ENCODE data around the gene ARL11.

The ARL11 gene

DNA sequence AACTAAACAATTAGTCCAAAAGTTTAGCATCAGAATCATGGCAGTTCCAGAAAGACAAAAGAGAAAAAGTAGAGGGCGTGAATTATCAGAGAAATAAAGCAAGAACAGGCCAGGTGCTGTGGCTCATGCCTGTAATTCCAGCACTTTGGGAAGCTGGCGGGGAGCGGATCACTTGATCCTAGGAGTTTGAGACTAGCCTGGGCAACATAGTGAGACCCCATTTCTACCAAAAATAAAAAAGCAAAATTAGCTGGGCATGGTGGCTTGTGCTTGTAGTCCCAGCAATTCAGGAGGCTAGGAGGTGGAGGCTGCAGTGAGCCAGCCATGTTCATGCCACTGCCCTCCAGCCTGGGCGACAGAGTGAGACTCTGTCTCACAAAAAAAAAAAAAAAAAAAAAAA is 18.4 kb downstream of the ARL11 start:
- in situ Hi-C loops (cut with MboI; ENCODE audit: low sequenced_read_pairs), result no loop called here

DNA sequence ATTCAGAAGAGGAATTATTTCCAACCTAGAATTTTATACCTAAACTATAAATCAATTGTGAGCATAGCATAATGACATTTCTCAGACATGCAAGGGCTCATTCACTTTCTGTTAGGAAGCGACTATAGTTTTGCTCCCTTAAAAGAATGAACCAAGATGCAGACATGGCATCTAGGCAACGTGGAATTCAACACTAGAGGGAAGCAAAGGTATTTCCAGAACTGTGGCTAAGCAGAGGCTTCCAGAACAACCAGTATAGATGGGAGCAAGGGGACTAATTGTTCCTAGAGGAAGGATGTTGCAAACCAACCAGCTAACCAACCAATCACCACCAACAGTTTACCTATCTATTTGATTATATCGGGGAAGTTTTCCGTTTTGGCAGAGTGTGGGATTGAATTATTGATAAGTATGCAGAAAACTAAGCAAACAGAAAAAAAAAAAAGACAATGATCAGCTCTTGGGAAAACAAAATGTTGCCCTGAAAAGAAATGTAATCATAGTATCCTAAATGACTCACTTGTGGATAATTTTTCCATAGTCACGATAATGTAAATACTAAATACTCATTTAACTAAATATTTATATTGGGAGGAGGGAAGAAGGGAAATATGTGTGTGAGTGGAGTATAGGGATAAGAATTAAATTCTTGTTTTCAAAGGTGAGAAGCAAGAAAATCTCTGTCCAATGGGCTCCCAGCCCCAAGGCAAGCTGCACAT is 21.1 kb downstream of the ARL11 start:
- H3K4me3 ChIP-seq, result no peak overlapping the region
- H3K9me3 ChIP-seq, result no peaks in the 10 kb centered on the region
- no peaks in the 10 kb centered on the region for H3K36me3 ChIP-seq (replicated peaks)
- no peak for DNase-seq (ENCODE audit: low spot score in 2 of 2)
- no peaks in the 10 kb centered on the region for H3K4me1 ChIP-seq
- no peaks in the 10 kb centered on the region for H3K27me3 ChIP-seq (ENCODE audit: low read depth)
- in situ Hi-C loops (cut with MboI; ENCODE audit: low sequenced_read_pairs), result no loop called here

More for the DNA sequence above, 18.4 kb downstream of the ARL11 start:
- no peaks in the 10 kb centered on the region for H3K9me3 ChIP-seq
- no peaks in the 10 kb centered on the region for H3K4me1 ChIP-seq
- H3K27me3 ChIP-seq (ENCODE audit: low read depth), result no peaks in the 10 kb centered on the region
- no peak overlapping the region for H3K4me3 ChIP-seq
- H3K36me3 ChIP-seq (replicated peaks), result no peaks in the 10 kb centered on the region
- no peak for DNase-seq (ENCODE audit: low spot score in 2 of 2)

DNA sequence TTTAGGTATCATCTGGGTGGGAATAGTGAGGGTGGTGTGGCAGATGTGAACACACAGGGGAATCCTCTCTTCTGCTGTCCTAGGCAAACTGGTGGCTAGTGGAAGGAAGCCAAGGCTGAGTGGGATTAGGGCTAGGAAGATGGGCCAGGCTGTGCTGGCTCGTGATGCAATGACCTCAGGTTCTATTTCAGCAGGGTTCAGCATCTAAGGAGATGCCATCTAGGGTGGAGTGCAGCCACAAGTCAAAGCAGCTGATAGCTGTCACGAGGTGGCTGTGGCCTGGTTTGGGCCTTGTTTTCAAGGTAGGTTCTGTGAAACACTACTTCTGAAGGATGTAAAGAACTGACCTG is 21.6 kb downstream of the ARL11 start:
- H3K4me3 ChIP-seq, result no peak overlapping the region
- no peaks in the 10 kb centered on the region for H3K4me1 ChIP-seq
- in situ Hi-C loops (cut with MboI; ENCODE audit: low sequenced_read_pairs), result loop anchor here (5.0 kb wide), 1 partner anchor 197 kb away; no protein-coding TSS in a partner anchor
- H3K36me3 ChIP-seq (replicated peaks), result no peaks in the 10 kb centered on the region
- no peak for DNase-seq (ENCODE audit: low spot score in 2 of 2)
- H3K27me3 ChIP-seq (ENCODE audit: low read depth), result no peaks in the 10 kb centered on the region
- no peaks in the 10 kb centered on the region for H3K9me3 ChIP-seq

DNA sequence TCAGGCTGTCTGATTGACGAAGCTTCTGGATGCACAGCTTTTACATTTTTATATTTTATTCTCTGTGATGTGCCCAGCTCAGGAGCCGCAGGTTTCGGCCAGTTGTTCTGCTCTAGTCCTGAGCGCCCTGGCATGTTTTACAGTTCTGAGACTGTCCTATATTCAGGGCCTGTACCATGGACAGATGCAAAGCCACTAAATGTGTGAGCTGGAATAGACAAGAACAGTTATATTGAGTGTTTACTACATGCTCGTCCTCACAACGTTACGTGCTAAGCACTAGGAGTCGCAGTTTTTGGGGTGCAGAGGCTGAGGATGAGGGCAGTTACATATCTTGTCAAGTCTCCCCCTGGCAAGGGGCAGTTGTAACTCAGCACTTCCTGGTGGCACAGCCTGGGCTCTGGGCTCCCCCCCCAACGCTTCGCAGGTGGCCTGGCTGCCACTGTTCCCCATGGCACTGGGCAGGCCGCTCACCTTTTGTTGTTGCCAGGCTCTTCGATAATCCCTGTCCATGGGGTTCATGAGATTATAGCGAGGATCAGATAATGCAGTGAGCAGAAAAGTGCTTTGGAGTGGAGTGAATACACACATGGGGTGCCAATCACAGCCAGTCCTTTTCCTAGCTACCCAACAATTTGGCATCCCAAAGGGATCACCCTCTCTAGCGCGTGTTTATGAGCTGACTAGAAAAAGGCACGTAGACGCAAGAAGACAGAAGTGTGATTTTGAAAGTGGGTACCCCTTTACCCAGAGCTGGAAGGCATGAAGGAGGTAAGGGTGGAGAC is 23.5 kb downstream of the ARL11 start:
- H3K27me3 ChIP-seq (ENCODE audit: low read depth), result no peaks in the 10 kb centered on the region
- H3K4me3 ChIP-seq, result no peak overlapping the region
- in situ Hi-C loops (cut with MboI; ENCODE audit: low sequenced_read_pairs), result loop anchor here (5.0 kb wide), 1 partner anchor 196 kb away; no protein-coding TSS in a partner anchor
- H3K4me1 ChIP-seq, result no peaks in the 10 kb centered on the region
- H3K36me3 ChIP-seq (replicated peaks), result no peaks in the 10 kb centered on the region
- DNase-seq (ENCODE audit: low spot score in 2 of 2), result no peak
- no peaks in the 10 kb centered on the region for H3K9me3 ChIP-seq

DNA sequence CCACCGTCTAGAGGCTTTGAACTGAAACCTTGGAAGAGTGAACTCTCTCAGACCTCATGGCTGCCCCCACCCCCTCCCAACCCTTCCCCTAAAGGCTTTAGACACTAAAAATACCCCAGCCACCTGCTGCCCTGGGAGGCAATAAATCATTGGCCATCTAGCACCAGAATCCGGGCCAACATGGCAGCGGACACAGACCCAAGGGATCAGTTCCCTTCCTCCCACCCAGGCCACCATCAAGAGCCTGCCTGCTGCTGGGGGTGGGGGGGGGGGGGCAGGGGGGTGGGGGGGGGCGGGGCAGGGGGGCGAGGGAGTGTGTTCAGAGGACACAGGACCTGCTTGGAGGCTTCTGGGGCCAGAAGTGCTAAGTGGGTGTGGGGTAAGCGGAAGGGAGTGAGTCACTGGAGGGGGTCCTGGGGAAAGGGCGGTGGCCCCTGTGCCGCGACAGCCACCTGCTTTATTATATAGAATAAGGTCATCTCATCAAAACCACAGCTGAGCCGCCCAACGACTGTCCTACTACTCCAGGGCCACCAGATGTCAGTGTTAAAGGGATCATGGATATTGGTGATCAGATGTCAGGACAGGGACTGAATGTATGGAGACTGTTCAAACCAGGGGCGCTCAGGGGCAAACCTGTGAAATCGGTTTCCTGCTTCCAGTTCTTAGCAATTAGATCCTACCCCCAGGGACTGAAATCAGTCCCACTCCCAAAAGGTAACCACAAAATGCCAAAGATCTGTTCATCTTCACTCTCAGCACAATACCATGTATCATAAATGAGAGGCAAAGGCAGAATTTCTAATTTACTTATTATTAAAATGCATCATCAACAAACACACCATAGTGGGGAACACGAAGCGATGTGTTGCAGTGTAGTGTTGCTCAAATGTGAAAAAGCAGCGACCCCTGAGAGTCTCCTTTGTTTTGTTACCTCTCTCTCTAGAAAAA is 24.3 kb downstream of the ARL11 start:
- Histone ChIP-seq H3K4me3 (no peak overlapping the region), H3K4me1 (no peaks in the 10 kb centered on the region), H3K9me3 (no peaks in the 10 kb centered on the region), H3K27me3 (ENCODE audit: low read depth) (no peaks in the 10 kb centered on the region), H3K36me3 (replicated peaks) (no peaks in the 10 kb centered on the region)
- DNase-seq (ENCODE audit: low spot score in 2 of 2), result peak; percentile 65 to 70
- in situ Hi-C loops (cut with MboI; ENCODE audit: low sequenced_read_pairs), result loop anchor here (5.0 kb wide), 1 partner anchor 195 kb away; no protein-coding TSS in a partner anchor

DNA sequence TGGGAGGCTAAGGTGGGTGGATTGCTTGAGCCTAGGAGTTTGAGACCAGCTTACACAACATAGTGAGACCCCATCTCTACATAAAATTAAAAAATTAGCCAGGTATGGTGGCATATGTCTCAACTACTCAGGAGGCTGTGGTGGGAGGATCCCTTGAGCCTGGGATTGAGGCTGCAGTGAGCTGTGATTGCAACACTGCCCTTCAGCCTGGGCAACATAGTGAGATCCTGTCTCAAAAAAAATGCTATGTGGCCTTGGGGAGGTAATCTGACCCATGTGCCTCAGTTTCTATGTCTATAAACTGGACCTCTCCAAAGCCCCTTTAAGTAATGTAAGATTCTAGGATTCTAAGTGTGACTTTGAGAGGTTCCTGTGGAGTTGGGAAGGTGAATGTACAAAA is 25.2 kb downstream of the ARL11 start:
- no peak for DNase-seq (ENCODE audit: low spot score in 2 of 2)
- Histone ChIP-seq H3K9me3 (no peaks in the 10 kb centered on the region), H3K36me3 (replicated peaks) (no peaks in the 10 kb centered on the region), H3K27me3 (ENCODE audit: low read depth) (no peaks in the 10 kb centered on the region), H3K4me3 (no peak overlapping the region), H3K4me1 (no peaks in the 10 kb centered on the region)
- in situ Hi-C loops (cut with MboI; ENCODE audit: low sequenced_read_pairs), result loop anchor here (5.0 kb wide), 1 partner anchor 194 kb away; no protein-coding TSS in a partner anchor

DNA sequence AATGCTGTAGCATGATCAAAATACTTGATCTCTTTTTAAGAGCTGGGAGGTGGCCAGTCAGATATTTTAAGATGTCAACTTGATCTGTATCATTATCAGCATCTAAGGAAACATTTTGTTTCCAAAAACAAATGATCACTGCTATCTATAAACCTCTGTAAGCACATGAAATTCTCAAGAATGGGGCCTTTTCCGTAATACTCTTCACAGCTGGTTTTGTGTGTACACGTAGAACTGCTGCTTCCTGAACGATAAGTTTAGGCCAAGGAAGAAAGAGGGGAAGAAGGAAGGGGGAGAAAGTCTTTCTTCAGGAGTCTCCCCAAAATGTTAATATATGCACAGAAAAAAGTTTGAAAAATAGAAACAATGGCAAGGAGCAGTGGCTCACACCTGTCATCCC is 25.7 kb downstream of the ARL11 start:
- Histone ChIP-seq H3K9me3 (no peaks in the 10 kb centered on the region), H3K36me3 (replicated peaks) (no peaks in the 10 kb centered on the region), H3K27me3 (ENCODE audit: low read depth) (no peaks in the 10 kb centered on the region), H3K4me1 (no peaks in the 10 kb centered on the region), H3K4me3 (no peak overlapping the region)
- in situ Hi-C loops (cut with MboI; ENCODE audit: low sequenced_read_pairs), result loop anchor here (5.0 kb wide), 1 partner anchor 193 kb away; no protein-coding TSS in a partner anchor
- DNase-seq (ENCODE audit: low spot score in 2 of 2), result no peak

DNA sequence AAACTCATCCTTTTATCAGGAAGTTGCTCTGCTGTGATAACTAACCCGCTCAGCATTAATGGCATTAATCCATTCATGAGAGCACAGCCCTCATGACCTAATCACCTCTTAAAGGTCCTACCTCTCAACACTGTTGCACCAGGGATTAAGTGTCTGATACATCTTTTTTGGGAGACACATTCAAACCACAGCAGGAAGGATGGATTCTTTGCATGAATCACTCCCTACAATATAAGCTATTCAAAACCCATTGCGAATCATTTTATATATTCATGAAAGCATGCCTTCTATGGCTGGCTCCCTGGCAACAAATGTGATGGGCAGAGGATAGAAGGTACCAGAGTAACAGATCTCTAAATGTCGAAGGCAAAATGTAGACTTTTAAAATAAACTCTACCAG is 27.6 kb downstream of the ARL11 start:
- in situ Hi-C loops (cut with MboI; ENCODE audit: low sequenced_read_pairs), result no loop called here
- peaks cover 14% of the 10 kb centered on the region for H3K36me3 ChIP-seq (replicated peaks)
- no peak overlapping the region for H3K4me3 ChIP-seq
- no peaks in the 10 kb centered on the region for H3K4me1 ChIP-seq
- H3K27me3 ChIP-seq (ENCODE audit: low read depth), result no peaks in the 10 kb centered on the region
- no peaks in the 10 kb centered on the region for H3K9me3 ChIP-seq
- DNase-seq (ENCODE audit: low spot score in 2 of 2), result no peak

DNA sequence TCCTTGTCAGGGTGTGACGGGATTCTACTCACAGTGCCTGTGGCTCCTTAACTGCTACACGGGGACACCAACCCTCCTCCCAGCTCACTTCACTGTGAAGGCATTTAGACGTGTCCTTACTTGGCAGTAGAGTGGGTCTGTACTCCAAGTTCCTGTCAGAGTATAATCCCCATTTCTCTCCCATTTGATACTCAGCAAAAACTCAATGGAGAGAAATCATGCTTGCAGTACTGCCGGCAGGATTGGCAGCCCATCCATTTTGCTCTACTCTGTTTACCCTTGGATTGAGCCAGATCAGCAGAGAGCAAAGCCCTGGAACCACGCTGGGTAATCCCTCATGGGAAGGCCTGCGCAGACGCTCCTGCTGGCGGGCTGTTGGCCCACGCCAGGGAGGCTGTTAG is 28.9 kb downstream of the ARL11 start:
- Histone ChIP-seq H3K36me3 (replicated peaks) (peaks cover 22% of the 10 kb centered on the region), H3K4me3 (no peak overlapping the region), H3K27me3 (ENCODE audit: low read depth) (no peaks in the 10 kb centered on the region), H3K9me3 (no peaks in the 10 kb centered on the region), H3K4me1 (no peaks in the 10 kb centered on the region)
- in situ Hi-C loops (cut with MboI; ENCODE audit: low sequenced_read_pairs), result no loop called here
- no peak for DNase-seq (ENCODE audit: low spot score in 2 of 2)

DNA sequence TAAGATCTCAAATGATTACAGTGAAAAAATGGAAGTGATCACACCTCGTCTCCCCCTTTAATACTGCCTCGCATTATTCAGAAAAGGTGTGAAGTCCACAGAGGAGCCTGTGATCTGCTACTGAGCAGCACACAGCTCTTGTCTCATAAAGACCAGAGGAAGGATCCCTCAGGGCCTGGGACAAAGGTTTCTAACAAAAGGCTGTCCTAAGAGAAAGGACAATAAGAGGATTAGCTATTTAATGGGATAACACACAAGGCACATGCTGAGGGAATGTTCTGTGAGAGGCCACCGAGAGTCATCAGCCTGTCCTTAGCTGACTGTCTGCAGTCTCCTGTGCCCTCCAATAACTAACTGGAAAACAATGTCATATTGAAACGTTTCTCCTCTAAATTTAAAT is 36.3 kb downstream of the ARL11 start:
- H3K27me3 ChIP-seq (ENCODE audit: low read depth), result no peaks in the 10 kb centered on the region
- peaks cover 35% of the 10 kb centered on the region for H3K36me3 ChIP-seq (replicated peaks)
- H3K4me3 ChIP-seq, result no peak overlapping the region
- no peaks in the 10 kb centered on the region for H3K9me3 ChIP-seq
- peaks cover 9% of the 10 kb centered on the region for H3K4me1 ChIP-seq
- in situ Hi-C loops (cut with MboI; ENCODE audit: low sequenced_read_pairs), result no loop called here
- peak; percentile 80 to 94 for DNase-seq (ENCODE audit: low spot score in 2 of 2)

DNA sequence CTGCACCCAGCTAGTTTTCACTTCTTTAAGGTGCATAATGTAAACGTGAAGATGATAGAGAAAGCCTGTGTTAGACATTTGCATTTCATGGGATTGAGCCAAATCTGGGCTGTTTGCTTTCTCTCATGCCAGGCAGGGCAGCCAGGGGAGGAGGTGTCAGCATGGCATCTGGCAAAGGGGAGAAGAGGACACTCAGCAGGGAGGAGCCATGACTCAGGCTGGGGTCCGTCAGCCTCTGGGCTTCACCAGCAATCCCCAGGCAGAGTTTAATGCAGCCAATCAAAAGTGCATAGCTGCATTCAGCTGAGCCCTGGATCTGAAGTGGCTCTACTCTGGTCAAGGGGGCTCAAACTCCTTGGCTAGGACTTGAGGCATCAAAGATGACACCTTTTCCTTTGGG is 39.5 kb downstream of the ARL11 start:
- H3K27me3 ChIP-seq (ENCODE audit: low read depth), result no peaks in the 10 kb centered on the region
- in situ Hi-C loops (cut with MboI; ENCODE audit: low sequenced_read_pairs), result no loop called here
- H3K4me3 ChIP-seq, result no peak overlapping the region
- H3K36me3 ChIP-seq (replicated peaks), result peaks cover 14% of the 10 kb centered on the region
- H3K9me3 ChIP-seq, result no peaks in the 10 kb centered on the region
- peaks cover 21% of the 10 kb centered on the region for H3K4me1 ChIP-seq
- DNase-seq (ENCODE audit: low spot score in 2 of 2), result no peak

DNA sequence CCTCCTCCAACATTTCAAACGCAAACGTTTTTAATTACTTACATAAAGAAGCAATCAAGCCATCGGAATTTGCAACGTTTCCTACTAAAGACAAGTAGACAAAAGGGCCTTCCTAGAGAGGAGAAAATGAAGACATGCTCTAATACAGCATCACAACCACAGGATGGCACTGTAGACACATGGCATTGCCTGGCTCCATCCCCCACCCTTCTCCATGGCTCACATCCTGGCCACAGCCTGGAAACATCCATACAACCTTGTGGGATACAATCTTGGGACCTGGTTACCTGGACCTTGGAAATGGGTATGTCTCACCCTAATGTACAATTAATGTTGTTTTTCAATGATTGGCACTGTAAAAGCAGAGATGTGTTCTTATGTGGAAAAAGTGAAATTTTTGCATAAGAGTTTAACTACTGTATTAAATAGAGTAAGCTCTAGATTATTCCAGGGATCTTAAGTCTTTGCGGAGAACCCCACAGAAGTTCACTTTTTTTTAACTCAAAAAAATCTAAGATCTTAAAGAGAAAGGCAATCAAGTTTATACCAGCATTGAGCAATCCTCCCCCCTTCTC is 41.5 kb downstream of the ARL11 start:
- Histone ChIP-seq H3K4me3 (no peak overlapping the region), H3K27me3 (ENCODE audit: low read depth) (no peaks in the 10 kb centered on the region), H3K36me3 (replicated peaks) (peaks cover 13% of the 10 kb centered on the region), H3K9me3 (no peaks in the 10 kb centered on the region), H3K4me1 (peaks cover 16% of the 10 kb centered on the region)
- peak; percentile 25 to 62 for DNase-seq (ENCODE audit: low spot score in 2 of 2)
- in situ Hi-C loops (cut with MboI; ENCODE audit: low sequenced_read_pairs), result no loop called here

DNA sequence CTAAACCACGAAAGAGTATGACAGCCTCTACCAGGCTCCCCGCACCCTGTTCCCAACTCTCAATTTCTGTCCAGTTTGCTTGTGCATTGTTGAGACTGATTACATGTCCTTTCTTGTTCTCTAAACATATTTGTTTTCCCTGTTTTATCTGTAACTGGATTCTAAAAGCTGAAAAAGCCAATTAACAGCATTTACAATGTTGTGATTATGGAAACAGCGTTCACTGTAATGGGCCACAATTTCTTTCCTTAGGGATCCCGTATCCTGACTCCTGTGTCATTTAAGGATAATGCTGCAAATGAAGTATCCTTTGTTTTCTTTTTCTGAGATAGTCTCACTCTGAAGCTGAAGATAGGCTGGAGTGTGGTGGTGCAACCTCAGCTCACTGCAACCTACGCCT is 42.5 kb downstream of the ARL11 start:
- no peaks in the 10 kb centered on the region for H3K9me3 ChIP-seq
- peaks cover 12% of the 10 kb centered on the region for H3K36me3 ChIP-seq (replicated peaks)
- H3K4me3 ChIP-seq, result no peak overlapping the region
- no peaks in the 10 kb centered on the region for H3K27me3 ChIP-seq (ENCODE audit: low read depth)
- H3K4me1 ChIP-seq, result peaks cover 12% of the 10 kb centered on the region; the same call in 1 of the 2 replicates
- in situ Hi-C loops (cut with MboI; ENCODE audit: low sequenced_read_pairs), result no loop called here
- DNase-seq (ENCODE audit: low spot score in 2 of 2), result no peak
